HUES64 (cell line): ENCODE results near the gene CABLES1.

Experiments used
- H3K27ac ChIP-seq: 2 replicates; pipeline ENCODE4 v1.7.0; 2013; ENCODE audit warnings: low read depth, low read length, inconsistent platforms
- H3K27me3 ChIP-seq: 2 replicates; pipeline ENCODE4 v1.6.1; 2013; ENCODE audit warnings: mild to moderate bottlenecking, low read length; ENCODE audit not compliant: insufficient read depth
- H3K36me3 ChIP-seq: 2 replicates; pipeline ENCODE4 v1.6.1; 2013; ENCODE audit warnings: mild to moderate bottlenecking, low read length; ENCODE audit not compliant: insufficient read depth
- H3K4me1 ChIP-seq: 2 replicates; pipeline ENCODE4 v1.6.1; 2013; ENCODE audit warnings: mild to moderate bottlenecking, low read length, moderate library complexity; ENCODE audit not compliant: insufficient read depth
- H3K4me3 ChIP-seq: 2 replicates; pipeline ENCODE4 v1.5.1; 2013; ENCODE audit warnings: mild to moderate bottlenecking, low read length, moderate library complexity
- H3K9ac ChIP-seq: 2 replicates; pipeline ENCODE4 v1.6.1; 2013; ENCODE audit warnings: mild to moderate bottlenecking, low read depth, low read length
- H3K9me3 ChIP-seq: 2 replicates; pipeline ENCODE4 v1.6.1; 2013; ENCODE audit warnings: low read depth, low read length; ENCODE audit not compliant: insufficient read depth
- WGBS: fragments of 150-250, 120-280 bp; methylation state at CpG from one replicate; pipeline ENCODE4 v1.1.7; 2013; ENCODE audit warnings: missing lambda C conversion rate; 5-methylcytosine and 5-hydroxymethylcytosine counted together

The CABLES1 gene

GRCh38 chr18:23114171-23114881 is 21.0 kb upstream of the CABLES1 start:
- WGBS = 52% methylated on average over 10 of the region's 10 CpGs
- no peaks in the 10 kb centered on the region for H3K9me3 ChIP-seq
- no peak overlapping the region for H3K4me3 ChIP-seq
- H3K27ac ChIP-seq = no peak overlapping the region
- H3K9ac ChIP-seq = no peak overlapping the region
- H3K4me1 ChIP-seq = peaks cover 14% of the 10 kb centered on the region
- H3K27me3 ChIP-seq = no peaks in the 10 kb centered on the region
- H3K36me3 ChIP-seq = no peaks in the 10 kb centered on the region

DNA sequence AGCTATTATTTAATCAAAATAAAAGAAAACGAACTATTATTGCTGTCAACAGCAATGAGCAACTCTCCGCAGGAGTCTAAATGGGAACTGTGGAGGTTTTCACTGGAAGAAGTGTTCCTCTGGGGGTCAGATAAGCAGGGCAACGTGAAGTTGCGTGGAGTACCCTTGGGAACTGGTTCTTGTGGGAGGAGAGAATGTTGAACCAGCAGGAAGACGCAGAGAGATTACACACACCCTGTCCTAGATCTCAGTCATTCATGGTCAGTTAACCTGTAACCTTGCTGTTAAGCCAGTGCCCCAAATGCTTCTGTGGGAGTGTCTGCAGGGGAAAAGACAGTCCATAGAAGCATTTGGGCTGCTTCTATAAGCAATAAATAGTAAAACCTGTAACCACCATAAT is 20.4 kb upstream of the CABLES1 start:
- Histone ChIP-seq H3K9me3 (no peaks in the 10 kb centered on the region), H3K36me3 (no peaks in the 10 kb centered on the region), H3K27ac (no peak overlapping the region), H3K27me3 (no peaks in the 10 kb centered on the region), H3K4me3 (no peak overlapping the region), H3K9ac (no peak overlapping the region), H3K4me1 (peaks cover 14% of the 10 kb centered on the region)
- 85% methylated on average over 5 of the region's 5 CpGs for WGBS

DNA sequence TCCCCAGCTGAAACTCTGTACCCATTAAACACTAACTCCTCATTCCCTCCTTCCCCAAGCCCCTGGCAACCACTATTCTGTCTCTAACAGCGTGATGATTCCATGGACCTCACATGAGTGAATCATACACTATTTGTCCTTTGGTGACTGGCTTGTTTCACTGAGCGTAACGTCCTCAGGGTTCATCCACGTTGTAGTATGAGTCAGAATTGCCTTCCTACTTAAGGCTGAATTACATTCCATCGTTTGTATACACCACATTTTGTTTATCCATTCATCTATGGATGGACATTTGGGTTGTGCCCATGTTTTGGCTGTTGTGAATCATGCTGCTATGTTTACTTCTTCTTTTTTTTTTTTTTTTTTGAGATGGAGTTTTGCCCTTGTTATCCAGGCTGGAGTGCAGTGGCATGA is 19.6 kb upstream of the CABLES1 start:
- Histone ChIP-seq H3K4me1 (peaks cover 14% of the 10 kb centered on the region), H3K27ac (no peak overlapping the region), H3K9ac (no peak overlapping the region), H3K9me3 (no peaks in the 10 kb centered on the region), H3K4me3 (no peak overlapping the region), H3K27me3 (no peaks in the 10 kb centered on the region), H3K36me3 (no peaks in the 10 kb centered on the region)
- WGBS = 81% methylated on average over 5 of the region's 5 CpGs

GRCh38 chr18:23121133-23121532 is 14.2 kb upstream of the CABLES1 start:
- Histone ChIP-seq H3K36me3 (no peaks in the 10 kb centered on the region), H3K9ac (no peak overlapping the region), H3K9me3 (no peaks in the 10 kb centered on the region), H3K4me1 (no peaks in the 10 kb centered on the region; the same call in 1 of the 2 replicates), H3K27ac (no peak overlapping the region), H3K27me3 (no peaks in the 10 kb centered on the region), H3K4me3 (no peak overlapping the region)
- WGBS = 82% methylated on average over 8 of the region's 8 CpGs

DNA sequence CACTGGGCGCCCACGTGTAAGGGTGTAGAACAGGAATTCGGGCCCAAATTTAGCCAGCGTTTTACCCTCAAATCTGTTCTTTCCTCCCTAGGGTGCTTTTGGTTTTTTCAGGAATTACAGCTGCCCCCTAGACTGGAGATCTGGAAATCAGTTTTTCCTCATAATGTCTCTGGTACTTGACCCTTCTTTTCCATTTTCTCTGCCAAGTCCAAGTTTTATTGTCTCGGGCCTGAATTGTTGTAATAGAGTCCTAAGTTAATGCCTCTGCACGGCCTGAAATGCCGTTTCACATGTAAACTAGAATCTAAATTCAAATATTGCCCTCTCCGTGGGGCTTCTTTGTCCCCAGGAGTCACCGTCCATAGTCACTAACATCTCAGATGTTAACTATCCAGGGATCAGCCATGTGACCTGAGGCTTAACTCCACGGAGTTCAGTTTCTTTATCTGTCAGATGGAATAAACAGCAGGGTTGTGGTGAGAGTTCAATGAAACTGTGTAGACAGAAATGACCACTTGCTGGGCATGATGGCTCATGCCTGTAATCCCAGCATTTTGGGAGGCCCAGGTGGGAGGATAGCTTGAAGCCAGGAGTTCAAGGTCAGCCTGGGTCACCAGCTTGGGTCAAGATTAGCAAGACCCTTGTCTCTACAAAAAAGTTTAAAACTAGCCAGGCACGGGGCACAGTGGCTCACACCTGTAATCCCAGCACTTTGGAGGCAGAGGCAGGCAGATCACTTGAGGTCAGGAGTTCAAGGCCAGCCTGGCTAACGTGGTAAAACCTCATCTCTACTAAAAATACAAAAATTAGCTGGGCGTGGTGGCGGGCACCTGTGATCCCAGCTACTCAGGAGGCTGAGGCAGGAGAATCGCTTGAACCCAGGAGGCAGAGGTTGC is 12.7 kb upstream of the CABLES1 start:
- Histone ChIP-seq H3K4me3 (no peak overlapping the region), H3K9me3 (no peaks in the 10 kb centered on the region), H3K27ac (no peak overlapping the region; the same call in 1 of the 2 replicates), H3K4me1 (no peaks in the 10 kb centered on the region; the same call in 1 of the 2 replicates), H3K27me3 (no peaks in the 10 kb centered on the region), H3K36me3 (no peaks in the 10 kb centered on the region), H3K9ac (no peak overlapping the region)
- WGBS = 64% methylated on average over 15 of the region's 15 CpGs

GRCh38 chr18:23126376-23127056 is 8.8 kb upstream of the CABLES1 start:
- WGBS = 95% methylated on average over 9 of the region's 11 CpGs
- Histone ChIP-seq H3K9ac (no peak overlapping the region), H3K4me1 (peaks cover 9% of the 10 kb centered on the region)

DNA sequence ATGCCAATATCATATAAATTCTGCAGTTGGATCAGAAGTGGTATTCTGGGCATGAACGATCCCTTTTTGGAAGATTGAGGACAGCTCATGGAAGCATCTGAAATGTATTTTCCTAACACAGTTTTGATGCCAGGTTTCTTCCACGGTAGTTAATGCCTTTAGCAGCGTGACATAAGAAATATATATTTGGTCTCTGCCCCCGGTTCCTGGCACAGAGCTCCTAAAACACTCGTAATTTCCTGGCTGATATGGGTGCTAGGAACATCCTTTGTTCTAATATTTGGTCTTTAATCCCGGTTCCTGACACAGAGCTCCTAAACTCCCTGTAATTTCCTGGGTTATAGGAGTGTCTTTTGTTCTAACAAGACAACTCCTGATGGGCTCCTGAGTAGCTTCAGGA is 8.2 kb upstream of the CABLES1 start:
- no peaks in the 10 kb centered on the region for H3K36me3 ChIP-seq
- peaks cover 11% of the 10 kb centered on the region for H3K4me1 ChIP-seq
- WGBS = 94% methylated on average over 6 of the region's 6 CpGs
- H3K4me3 ChIP-seq = no peak overlapping the region
- no peaks in the 10 kb centered on the region for H3K9me3 ChIP-seq
- H3K27me3 ChIP-seq = no peaks in the 10 kb centered on the region
- H3K9ac ChIP-seq = no peak overlapping the region
- no peak overlapping the region for H3K27ac ChIP-seq

More at GRCh38 chr18:23126376-23127056, 8.8 kb upstream of the CABLES1 start:
- Histone ChIP-seq H3K27ac (no peak overlapping the region), H3K36me3 (no peaks in the 10 kb centered on the region), H3K4me3 (no peak overlapping the region), H3K27me3 (no peaks in the 10 kb centered on the region), H3K9me3 (no peaks in the 10 kb centered on the region)

GRCh38 chr18:23129355-23130002 is 5.8 kb upstream of the CABLES1 start:
- no peaks in the 10 kb centered on the region for H3K36me3 ChIP-seq
- H3K9ac ChIP-seq = no peak overlapping the region
- H3K4me3 ChIP-seq = no peak overlapping the region
- 90% methylated on average over 8 of the region's 8 CpGs for WGBS
- H3K4me1 ChIP-seq = peaks cover 23% of the 10 kb centered on the region
- H3K27ac ChIP-seq = no peak overlapping the region
- H3K9me3 ChIP-seq = no peaks in the 10 kb centered on the region
- peaks cover under 1% of the 10 kb centered on the region; the same call in 1 of the 2 replicates for H3K27me3 ChIP-seq

GRCh38 chr18:23131693-23132319 is 3.5 kb upstream of the CABLES1 start:
- Histone ChIP-seq H3K27me3 (peaks cover 16% of the 10 kb centered on the region), H3K9ac (no peak overlapping the region), H3K9me3 (no peaks in the 10 kb centered on the region), H3K27ac (no peak overlapping the region), H3K4me1 (peaks cover 28% of the 10 kb centered on the region), H3K4me3 (no peak overlapping the region), H3K36me3 (no peaks in the 10 kb centered on the region)
- WGBS = 40% methylated on average over 4 of the region's 8 CpGs
